ENCODE results near the gene ARHGEF28. TPM values are rescaled to one million over a fixed set of nuclear protein-coding genes. Genes with fewer than 3 reads are reported as not detected.

ARHGEF28 gene
- total RNA-seq, 2 donors from 2014 or later = 7.6 to 8.0 TPM

DNA sequence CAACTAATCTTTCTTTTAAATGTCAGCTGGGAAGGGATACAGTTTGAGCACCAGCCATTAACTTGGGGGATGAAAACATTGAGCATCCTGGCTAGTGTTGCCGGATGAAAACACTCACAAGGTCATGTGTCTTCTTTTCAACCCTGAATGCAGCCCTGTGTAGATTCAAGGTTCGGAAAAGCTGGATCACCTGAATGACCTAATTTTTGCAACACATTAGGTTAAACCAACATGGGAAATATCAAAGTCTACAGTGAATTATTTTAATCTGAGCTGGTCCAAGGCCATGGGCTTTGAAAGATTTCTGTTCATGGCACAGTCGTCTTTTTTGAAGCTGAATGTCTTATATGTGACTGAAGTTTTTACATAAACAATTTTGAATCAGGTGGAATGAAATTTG lies 281.2 kb downstream of the ARHGEF28 start:
- no peak overlapping the region for H3K27ac ChIP-seq
- intact Hi-C loops (cut with DNase I) = no loop called here
- H3K4me3 ChIP-seq = no peak overlapping the region
- no peaks in the 10 kb centered on the region for H3K4me1 ChIP-seq
- H3K27me3 ChIP-seq = no peaks in the 10 kb centered on the region
- H3K9me3 ChIP-seq = no peaks in the 10 kb centered on the region
- TF ChIP-seq, protein P1, sequence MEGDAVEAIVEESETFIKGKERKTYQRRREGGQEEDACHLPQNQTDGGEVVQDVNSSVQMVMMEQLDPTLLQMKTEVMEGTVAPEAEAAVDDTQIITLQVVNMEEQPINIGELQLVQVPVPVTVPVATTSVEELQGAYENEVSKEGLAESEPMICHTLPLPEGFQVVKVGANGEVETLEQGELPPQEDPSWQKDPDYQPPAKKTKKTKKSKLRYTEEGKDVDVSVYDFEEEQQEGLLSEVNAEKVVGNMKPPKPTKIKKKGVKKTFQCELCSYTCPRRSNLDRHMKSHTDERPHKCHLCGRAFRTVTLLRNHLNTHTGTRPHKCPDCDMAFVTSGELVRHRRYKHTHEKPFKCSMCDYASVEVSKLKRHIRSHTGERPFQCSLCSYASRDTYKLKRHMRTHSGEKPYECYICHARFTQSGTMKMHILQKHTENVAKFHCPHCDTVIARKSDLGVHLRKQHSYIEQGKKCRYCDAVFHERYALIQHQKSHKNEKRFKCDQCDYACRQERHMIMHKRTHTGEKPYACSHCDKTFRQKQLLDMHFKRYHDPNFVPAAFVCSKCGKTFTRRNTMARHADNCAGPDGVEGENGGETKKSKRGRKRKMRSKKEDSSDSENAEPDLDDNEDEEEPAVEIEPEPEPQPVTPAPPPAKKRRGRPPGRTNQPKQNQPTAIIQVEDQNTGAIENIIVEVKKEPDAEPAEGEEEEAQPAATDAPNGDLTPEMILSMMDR (IDR thresholded peaks at IDR 0.05) = no peak
- H3K9ac ChIP-seq (ENCODE audit: low read depth in 2 of 2, low read length in 2 of 2) = no peak overlapping the region
- no peak for DNase-seq
- H3K36me3 ChIP-seq = no peaks in the 10 kb centered on the region

DNA sequence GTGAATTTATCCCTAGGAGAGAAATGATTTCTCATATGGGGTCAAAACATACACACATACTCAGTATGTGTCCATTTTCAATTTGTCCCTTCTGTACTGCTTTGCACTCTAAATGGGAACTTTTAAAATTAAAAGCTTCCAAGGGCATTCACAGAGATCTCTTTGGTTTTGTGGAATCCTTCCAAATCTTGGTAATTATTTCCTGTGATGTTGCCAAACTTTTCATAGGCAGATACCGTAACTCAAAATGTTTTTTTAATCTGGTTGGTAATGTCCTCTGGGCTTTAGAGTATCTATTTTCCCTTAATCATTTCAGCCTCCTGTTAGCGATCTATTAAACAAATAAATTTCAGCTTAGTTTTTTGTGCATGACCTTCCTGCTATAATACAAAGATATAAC lies 282.4 kb downstream of the ARHGEF28 start:
- Histone ChIP-seq H3K9ac (ENCODE audit: low read depth in 2 of 2, low read length in 2 of 2) (no peak overlapping the region), H3K4me1 (no peaks in the 10 kb centered on the region), H3K36me3 (no peaks in the 10 kb centered on the region), H3K9me3 (no peaks in the 10 kb centered on the region), H3K27me3 (no peaks in the 10 kb centered on the region), H3K27ac (no peak overlapping the region), H3K4me3 (no peak overlapping the region)
- TF ChIP-seq, protein P1 (IDR thresholded peaks at IDR 0.05) = no peak
- DNase-seq = no peak
- intact Hi-C loops (cut with DNase I) = no loop called here

DNA sequence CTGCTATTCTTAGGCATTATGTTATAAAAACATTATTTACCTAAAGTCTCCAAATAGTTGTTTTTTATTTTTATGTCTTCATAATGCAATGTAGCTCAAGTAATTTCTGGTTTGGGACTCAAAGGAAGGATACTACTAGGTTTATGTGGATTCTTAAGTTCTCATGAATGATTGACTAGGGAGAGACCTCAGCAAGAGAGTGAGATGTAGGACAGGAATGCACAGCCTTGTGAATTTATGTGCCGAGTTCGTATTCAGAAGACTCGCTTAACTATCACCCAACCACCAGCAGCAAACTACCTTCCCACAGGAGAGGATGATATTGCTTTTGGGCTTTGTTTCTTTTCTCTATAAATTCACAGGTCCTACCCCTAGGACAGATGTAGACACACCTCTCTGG lies 282.9 kb downstream of the ARHGEF28 start:
- Histone ChIP-seq H3K9ac (ENCODE audit: low read depth in 2 of 2, low read length in 2 of 2) (no peak overlapping the region), H3K27ac (no peak overlapping the region), H3K4me1 (no peaks in the 10 kb centered on the region), H3K36me3 (no peaks in the 10 kb centered on the region), H3K27me3 (no peaks in the 10 kb centered on the region), H3K4me3 (no peak overlapping the region), H3K9me3 (no peaks in the 10 kb centered on the region)
- no peak for DNase-seq
- intact Hi-C loops (cut with DNase I) = no loop called here
- TF ChIP-seq, protein P1 (IDR thresholded peaks at IDR 0.05) = no peak

DNA sequence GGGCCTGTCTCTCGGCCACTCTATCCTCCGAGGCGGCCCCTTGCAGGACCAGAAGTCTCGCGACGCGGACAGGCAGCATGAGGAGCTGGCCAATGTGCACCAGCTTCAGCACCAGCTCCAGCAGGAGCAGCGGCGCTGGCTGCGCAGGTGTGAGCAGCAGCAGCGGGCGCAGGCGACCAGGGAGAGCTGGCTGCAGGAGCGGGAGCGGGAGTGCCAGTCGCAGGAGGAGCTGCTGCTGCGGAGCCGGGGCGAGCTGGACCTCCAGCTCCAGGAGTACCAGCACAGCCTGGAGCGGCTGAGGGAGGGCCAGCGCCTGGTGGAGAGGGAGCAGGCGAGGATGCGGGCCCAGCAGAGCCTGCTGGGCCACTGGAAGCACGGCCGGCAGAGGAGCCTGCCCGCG lies 283.5 kb downstream of the ARHGEF28 start:
- intact Hi-C loops (cut with DNase I) = no loop called here
- TF ChIP-seq, protein P1 (IDR thresholded peaks at IDR 0.05) = no peak
- no peaks in the 10 kb centered on the region for H3K9me3 ChIP-seq
- DNase-seq = no peak
- no peaks in the 10 kb centered on the region for H3K4me1 ChIP-seq
- H3K27me3 ChIP-seq = no peaks in the 10 kb centered on the region
- no peak overlapping the region for H3K9ac ChIP-seq (ENCODE audit: low read depth in 2 of 2, low read length in 2 of 2)
- H3K36me3 ChIP-seq = no peaks in the 10 kb centered on the region
- H3K27ac ChIP-seq = no peak overlapping the region
- H3K4me3 ChIP-seq = no peak overlapping the region

DNA sequence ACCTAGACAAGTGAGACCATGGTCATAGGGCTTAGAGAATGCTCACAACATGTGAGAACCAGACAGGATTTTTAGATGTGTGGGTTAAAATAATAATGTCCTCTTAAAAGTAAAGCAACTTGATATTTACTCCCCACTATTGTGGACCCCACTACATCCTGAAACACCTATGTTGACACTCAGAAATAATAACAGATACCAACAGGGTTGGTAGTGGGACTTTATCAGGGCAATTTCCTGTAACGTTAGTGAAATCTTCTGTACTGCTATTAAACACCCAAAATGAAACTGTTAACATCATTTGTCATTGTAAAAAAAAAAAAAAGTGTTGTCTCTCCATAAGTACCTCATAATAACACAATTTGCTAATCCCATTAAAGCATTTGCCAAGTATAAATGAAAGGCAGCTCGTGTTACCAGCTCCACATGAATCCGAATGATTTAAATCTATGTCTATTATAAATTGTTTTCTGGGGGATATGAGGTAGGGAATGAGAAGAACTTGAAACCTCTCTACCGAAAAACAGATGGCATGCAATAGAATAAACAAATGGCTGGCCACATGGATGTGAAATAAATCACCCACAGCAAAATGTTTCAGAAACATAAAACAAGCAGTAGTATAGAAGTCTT lies 285.9 kb downstream of the ARHGEF28 start:
- TF ChIP-seq, protein P1 (IDR thresholded peaks at IDR 0.05) = no peak
- no peak for DNase-seq
- H3K36me3 ChIP-seq = no peaks in the 10 kb centered on the region
- no peaks in the 10 kb centered on the region for H3K4me1 ChIP-seq
- H3K27ac ChIP-seq = no peak overlapping the region
- H3K27me3 ChIP-seq = no peaks in the 10 kb centered on the region
- H3K9ac ChIP-seq (ENCODE audit: low read depth in 2 of 2, low read length in 2 of 2) = no peak overlapping the region
- intact Hi-C loops (cut with DNase I) = no loop called here
- H3K4me3 ChIP-seq = no peak overlapping the region
- no peaks in the 10 kb centered on the region for H3K9me3 ChIP-seq

All from colonic mucosa (tissue), 4 donors.